ENCODE data around the gene STXBP6.

DNA sequence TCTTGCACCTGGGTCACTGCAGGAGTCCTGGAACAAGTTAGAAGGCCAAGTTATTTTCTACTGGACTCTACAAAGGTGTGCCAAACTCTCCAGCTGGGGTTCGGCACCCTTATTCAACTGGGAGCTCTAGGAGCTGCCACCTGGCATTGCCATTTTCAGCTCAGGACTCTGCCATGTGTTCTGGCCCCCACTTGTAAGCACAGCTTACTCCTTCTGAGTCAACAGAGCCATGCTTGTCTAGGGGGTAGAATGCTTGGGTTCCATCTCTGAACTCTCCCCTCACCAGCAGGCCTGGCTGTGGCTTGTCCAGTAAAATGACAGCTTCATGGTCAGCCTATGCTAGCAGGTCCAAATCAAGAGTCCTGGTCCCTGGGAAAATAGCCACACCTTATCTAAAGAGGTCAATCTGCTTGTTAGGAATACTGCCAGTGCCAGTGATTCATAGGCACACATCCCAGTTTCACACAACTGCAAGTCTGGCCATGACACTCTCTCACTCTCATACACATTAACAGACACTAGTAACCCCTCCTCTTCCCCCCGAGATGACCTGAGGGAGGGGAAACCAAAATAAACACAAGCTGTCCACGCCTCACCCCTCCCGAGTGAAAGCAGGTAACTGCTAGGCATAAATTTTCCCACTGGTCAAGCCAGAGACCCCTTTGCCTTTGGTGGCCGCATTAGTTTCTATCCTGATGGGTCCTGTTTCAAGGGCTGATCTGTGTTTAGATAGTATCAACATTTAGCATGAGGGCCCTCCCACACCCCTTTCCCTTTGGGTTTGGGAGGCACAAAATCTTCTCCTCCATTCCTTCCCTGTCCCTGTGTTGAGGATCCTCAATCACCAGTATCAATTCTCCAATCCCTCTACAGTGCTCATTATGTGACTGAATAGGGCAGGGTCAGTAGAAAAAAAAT is 233.7 kb downstream of the STXBP6 start:
- TF ChIP-seq, protein P1, sequence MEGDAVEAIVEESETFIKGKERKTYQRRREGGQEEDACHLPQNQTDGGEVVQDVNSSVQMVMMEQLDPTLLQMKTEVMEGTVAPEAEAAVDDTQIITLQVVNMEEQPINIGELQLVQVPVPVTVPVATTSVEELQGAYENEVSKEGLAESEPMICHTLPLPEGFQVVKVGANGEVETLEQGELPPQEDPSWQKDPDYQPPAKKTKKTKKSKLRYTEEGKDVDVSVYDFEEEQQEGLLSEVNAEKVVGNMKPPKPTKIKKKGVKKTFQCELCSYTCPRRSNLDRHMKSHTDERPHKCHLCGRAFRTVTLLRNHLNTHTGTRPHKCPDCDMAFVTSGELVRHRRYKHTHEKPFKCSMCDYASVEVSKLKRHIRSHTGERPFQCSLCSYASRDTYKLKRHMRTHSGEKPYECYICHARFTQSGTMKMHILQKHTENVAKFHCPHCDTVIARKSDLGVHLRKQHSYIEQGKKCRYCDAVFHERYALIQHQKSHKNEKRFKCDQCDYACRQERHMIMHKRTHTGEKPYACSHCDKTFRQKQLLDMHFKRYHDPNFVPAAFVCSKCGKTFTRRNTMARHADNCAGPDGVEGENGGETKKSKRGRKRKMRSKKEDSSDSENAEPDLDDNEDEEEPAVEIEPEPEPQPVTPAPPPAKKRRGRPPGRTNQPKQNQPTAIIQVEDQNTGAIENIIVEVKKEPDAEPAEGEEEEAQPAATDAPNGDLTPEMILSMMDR (conservative IDR thresholded peaks at IDR 0.05; ENCODE audit: low read depth, low read length): no peak
- no peak for TF ChIP-seq EZH2 (IDR thresholded peaks at IDR 0.05; ENCODE audit: borderline replicate concordance, low read depth, low read length, poor library complexity, severe bottlenecking)
